GM20000 (cell line): ENCODE results near the gene NCOA1.

Source experiments
- DNase-seq: peaks from one replicate; pipeline ENCODE4 v3.0.0; 2012; ENCODE audit warnings: low spot score
- CTCF ChIP-seq: IDR thresholded peaks from 2 replicates; pipeline ENCODE4 v1.5.1; 2012; ENCODE audit warnings: mild to moderate bottlenecking, control low read depth; ENCODE audit errors: extremely low read depth, missing control alignments

NCOA1 gene

DNA sequence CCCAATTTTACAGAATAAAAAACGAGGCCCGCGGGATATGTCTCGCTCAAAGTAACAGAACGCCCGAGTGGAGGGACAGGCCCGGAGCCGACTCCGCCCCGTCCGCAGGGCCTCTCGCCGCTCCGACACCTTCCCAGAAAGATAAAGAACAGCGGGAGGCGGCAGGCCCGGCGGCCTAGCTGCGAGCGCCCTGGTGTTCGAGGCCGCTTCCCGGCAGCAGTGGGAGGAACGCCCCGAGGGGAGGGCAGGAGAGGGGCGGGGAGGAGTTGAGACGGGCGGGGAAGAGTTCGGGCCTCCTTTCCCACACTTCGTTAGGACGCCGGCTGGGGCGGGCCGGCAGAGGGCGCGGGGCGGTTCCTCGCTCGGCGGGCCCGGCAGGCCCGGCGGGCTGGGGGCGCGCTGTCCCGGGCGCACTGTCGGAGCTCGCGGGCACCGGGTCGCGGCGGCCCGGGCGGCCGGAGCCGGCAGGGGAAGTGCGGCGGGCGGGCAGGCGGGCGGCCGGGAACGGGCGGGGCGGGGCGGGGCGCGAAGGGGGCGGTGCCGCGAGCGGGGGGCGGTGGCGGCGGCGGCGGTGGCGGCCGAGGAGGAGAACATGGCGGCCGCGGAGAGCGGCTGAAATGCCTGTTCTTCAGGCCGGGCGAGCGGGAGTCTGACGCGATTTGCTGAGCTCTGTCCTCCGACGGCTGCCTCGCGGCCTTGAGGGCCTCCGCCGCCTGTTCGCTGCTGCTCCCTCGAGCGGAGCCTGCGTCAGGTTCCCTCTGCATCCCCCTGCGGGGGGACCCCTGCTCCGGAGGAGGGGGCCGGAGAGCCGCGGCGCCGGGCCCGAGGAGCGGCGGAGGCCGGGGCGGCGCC is at the start of gene NCOA1:
TSS of gene NCOA1 (plus strand) at position 565 of the 852 bp plus-strand sequence. CDS start 167,424 bp downstream, outside the sequence.
- peak; percentile 95 for DNase-seq
- peak; percentile 36 for TF ChIP-seq CTCF

DNA sequence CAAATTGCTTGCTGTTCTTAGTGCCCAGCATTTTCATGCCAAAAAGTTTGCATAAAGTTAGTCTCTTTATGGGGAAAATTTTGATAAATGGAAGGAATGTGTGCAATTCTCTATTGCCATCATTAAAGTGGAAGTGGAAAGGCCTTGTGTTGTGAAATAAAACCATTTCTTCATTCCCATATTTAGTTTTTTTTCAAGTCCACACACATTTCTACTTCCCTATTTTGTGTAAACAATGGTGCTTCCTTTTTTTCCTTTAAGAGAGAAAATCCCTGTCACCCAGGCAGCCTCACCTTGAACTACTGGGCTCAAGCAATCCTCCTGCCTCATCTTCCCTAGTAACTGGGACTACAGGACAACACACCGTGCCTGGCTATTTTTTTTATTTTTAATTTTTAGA is 42.3 kb upstream of the NCOA1 start:
- no peak for TF ChIP-seq CTCF

GRCh38 chr2:24449344-24449743 is 41.7 kb upstream of the NCOA1 start:
- TF ChIP-seq CTCF: no peak
- no peak for DNase-seq

More for the DNA sequence above, 42.3 kb upstream of the NCOA1 start:
- DNase-seq: no peak

- TF ChIP-seq CTCF: no peak
These were observed 39.1 kb upstream of the NCOA1 start for GRCh38 chr2:24451805-24452501.

DNA sequence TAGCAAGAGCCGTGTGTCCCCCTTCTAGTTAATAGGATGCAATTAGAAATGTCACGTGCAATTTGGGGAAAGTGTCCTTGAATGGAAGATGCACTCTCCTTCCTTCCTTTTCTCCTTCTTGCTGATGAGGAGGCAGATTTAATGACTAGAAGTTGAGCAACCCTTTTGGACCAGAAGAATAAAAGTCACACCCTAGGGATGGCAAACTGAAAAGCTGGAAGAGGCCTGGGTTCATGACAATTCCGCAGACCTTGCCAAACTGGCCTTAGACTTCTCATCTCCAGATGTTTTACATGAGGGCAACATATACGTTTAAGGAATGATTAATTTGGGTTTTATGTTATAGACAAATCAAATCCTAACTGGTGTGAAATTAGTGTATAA is 38.6 kb upstream of the NCOA1 start:
- no peak for DNase-seq
- TF ChIP-seq CTCF: no peak

More at GRCh38 chr2:24451805-24452501, 39.1 kb upstream of the NCOA1 start:
- no peak for DNase-seq

- DNase-seq: no peak
- TF ChIP-seq CTCF: no peak
These were observed 37.5 kb upstream of the NCOA1 start for GRCh38 chr2:24453379-24454073.
